MCF 10A (cell line): ENCODE measurements around the gene HSPH1. TPM values are rescaled to one million over a fixed set of nuclear protein-coding genes. Genes with fewer than 3 reads are reported as not detected.

Experiments used
- Bru-seq: library from RNA; stranded (reverse); fragments of 400-500 nt; gene quantifications from one replicate; lab custom pipeline; 2021; lab: Mats Ljungman, UMichigan
- BruChase-seq, 2 experiments: library from RNA; stranded (reverse); fragments of 400-500 nt; gene quantifications; one replicate each; lab custom pipeline; 2021; lab: Mats Ljungman, UMichigan
- BruUV-seq: library from RNA; stranded (reverse); fragments of 400-500 nt; replicated peaks from 2 replicates; lab custom pipeline; 2021; lab: Mats Ljungman, UMichigan
- CTCF ChIA-PET: fragments of 300-600 bp; sonication (Branson Sonifier 250); formaldehyde crosslinking; extraction: SDS; loops from one replicate; lab custom pipeline; 2021; ENCODE audit warnings: antibody characterized with exemption, inconsistent platforms; lab: Yijun Ruan, JAX
- POLR2A ChIA-PET: fragments of 300-600, 350-650 bp; sonication (Branson Sonifier 250); formaldehyde crosslinking; extraction: SDS; loops from one replicate; lab custom pipeline; 2020; ENCODE audit warnings: antibody characterized with exemption, inconsistent platforms; lab: Yijun Ruan, JAX
- DNase-seq: peaks from one replicate; pipeline ENCODE4 v3.0.0-alpha.2; 2018; ENCODE audit not compliant: unreplicated experiment
- H3K27ac Mint-ChIP-seq: one replicate; pipeline ENCODE4 v1.8.0; 2022; ENCODE audit warnings: mild to moderate bottlenecking, low read depth, mixed read lengths; ENCODE audit not compliant: unreplicated experiment
- H3K27me3 Mint-ChIP-seq: one replicate; pipeline ENCODE4 v1.8.0; 2022; ENCODE audit warnings: mixed read lengths; ENCODE audit not compliant: insufficient read depth, unreplicated experiment
- H3K36me3 Mint-ChIP-seq: one replicate; pipeline ENCODE4 v1.8.0; 2022; ENCODE audit warnings: mild to moderate bottlenecking, moderate library complexity, mixed read lengths; ENCODE audit not compliant: insufficient read depth, unreplicated experiment
- H3K4me1 Mint-ChIP-seq: one replicate; pipeline ENCODE4 v1.8.0; 2022; ENCODE audit warnings: mixed read lengths; ENCODE audit not compliant: insufficient read depth, unreplicated experiment
- H3K4me3 Mint-ChIP-seq: one replicate; pipeline ENCODE4 v1.8.0; 2022; ENCODE audit warnings: mild to moderate bottlenecking, moderate library complexity, mixed read lengths; ENCODE audit not compliant: unreplicated experiment
- H3K9me3 Mint-ChIP-seq: one replicate; pipeline ENCODE4 v1.8.0; 2022; ENCODE audit warnings: mixed read lengths; ENCODE audit not compliant: unreplicated experiment
- intact Hi-C: fragments of 100-400 bp; cut with micrococcal nuclease; formaldehyde crosslinking; loops from 2 replicates; pipeline ENCODE4 v1.14.1; 2022
- long read RNA-seq: library from polyadenylated mRNA; stranded (forward); transcript quantifications from one replicate; pipeline ENCODE4 v2.0.0, GENCODE V29; 2022
- total RNA-seq: library from RNA; stranded (reverse); gene quantifications from 2 replicates; pipeline ENCODE4 v1.2.3, GENCODE V29; 2022
- TF ChIP-seq, protein P1 (sequence below): fragments of 200-600 bp; IDR thresholded peaks from one replicate; pipeline ENCODE4 v1.8.0; 2022; ENCODE audit warnings: antibody characterized with exemption, mild to moderate bottlenecking; ENCODE audit not compliant: unreplicated experiment

Gene HSPH1
- total RNA-seq: 67.8 and 71.8 TPM in 2 replicates
- percentile 86 among the genes with signal in this experiment for Bru-seq, nascent RNA
- percentile 96 among the genes with signal in this experiment for BruChase-seq, experiment 1, labeled RNA remaining after a 6-hour chase
- BruChase-seq, experiment 2, labeled RNA remaining after a 2-hour chase: percentile 92 among the genes with signal in this experiment
- long read RNA-seq, full-length matches to known transcripts: 251 of 292 reads
- long read RNA-seq, partial matches to known transcripts: 11 of 292 reads
- long read RNA-seq, other reads (novel, unspliced or antisense): 30 of 292 reads

DNA sequence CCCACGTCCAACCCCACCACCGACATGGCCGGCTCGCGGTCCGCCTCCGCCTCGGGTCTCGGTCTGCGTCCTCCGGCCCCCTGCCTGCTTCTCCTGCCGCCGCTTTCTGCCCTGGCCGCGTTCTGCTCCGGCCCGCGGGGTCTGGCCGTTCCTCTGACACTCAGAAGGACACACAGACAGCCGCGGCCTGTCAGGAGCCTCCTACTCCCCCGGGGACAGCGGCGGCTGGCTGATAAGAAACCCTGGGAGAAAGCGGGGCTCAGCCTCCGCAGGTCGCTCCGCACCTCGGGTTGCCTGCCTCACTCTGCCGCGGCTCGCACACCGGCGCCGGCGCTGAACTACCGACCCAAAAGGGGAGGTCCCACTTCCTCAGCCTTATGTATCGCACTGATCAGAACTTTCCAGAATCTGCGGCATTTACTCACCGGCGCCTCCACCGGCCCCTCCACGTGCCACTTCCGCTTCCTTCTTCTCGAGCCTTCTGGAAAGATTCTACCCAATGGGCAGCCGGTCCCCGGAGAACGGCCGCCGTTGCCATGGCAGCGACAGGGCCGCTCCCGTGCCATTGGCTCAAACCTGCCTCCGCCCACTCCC, at the start of gene HSPH1:
Gene HSPH1 (minus strand): TSS at position 348 of the 594 bp plus-strand sequence. CDS start 322 bp downstream, at position 26.
- ChIA-PET CTCF (interaction anchor here (0.7 kb wide), 2 partner anchors 109 to 125 kb away, joined by 3 read pairs; no protein-coding TSS in a partner anchor), POLR2A (interaction anchor here (0.8 to 4.2 kb wide), 13 partner anchors 10 to 546 kb away, joined by 3 to 46 read pairs (median 6); partner anchors contain the start of gene B3GLCT)
- Mint-ChIP-seq H3K4me3 (peak within 1 kb of the TSS; percentile 97), H3K36me3 (peaks cover 27% of the 10 kb centered on the region), H3K9me3 (no peaks in the 10 kb centered on the region), H3K27ac (peak within 1 kb of the TSS; percentile 97), H3K27me3 (no peaks in the 10 kb centered on the region), H3K4me1 (peaks cover 32% of the 10 kb centered on the region)
- peak; percentile 98 for DNase-seq
- intact Hi-C loops: loop anchor here (1.0 to 2.0 kb wide), 2 partner anchors 39 to 115 kb away; no protein-coding TSS in a partner anchor
- TF ChIP-seq, protein P1, sequence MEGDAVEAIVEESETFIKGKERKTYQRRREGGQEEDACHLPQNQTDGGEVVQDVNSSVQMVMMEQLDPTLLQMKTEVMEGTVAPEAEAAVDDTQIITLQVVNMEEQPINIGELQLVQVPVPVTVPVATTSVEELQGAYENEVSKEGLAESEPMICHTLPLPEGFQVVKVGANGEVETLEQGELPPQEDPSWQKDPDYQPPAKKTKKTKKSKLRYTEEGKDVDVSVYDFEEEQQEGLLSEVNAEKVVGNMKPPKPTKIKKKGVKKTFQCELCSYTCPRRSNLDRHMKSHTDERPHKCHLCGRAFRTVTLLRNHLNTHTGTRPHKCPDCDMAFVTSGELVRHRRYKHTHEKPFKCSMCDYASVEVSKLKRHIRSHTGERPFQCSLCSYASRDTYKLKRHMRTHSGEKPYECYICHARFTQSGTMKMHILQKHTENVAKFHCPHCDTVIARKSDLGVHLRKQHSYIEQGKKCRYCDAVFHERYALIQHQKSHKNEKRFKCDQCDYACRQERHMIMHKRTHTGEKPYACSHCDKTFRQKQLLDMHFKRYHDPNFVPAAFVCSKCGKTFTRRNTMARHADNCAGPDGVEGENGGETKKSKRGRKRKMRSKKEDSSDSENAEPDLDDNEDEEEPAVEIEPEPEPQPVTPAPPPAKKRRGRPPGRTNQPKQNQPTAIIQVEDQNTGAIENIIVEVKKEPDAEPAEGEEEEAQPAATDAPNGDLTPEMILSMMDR: no peak
- BruUV-seq: no TSS peak

DNA sequence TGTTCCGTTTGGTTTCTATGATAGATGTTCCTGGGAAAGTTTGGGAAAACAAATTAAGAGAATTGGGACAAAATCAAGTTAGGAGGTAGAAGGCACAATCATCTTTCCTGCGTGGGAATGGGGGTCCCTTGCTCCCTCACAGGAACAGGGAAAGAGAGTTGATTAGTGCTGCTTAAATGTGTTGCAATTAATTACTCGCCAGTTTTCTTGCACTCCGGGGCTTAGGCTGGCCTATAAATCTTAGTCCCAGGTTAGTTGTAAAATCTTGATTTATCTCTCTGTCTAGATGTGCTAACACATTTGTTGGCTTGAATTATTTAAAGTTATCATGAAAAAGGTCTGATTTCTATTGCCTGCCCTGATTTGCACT, 48.1 kb upstream of the HSPH1 start:
- intact Hi-C loops: no loop called here
- TF ChIP-seq, protein P1: no peak
- no peaks in the 10 kb centered on the region for H3K27me3 Mint-ChIP-seq
- H3K4me3 Mint-ChIP-seq: no peak overlapping the region
- no TSS peak for BruUV-seq
- POLR2A ChIA-PET: no interaction called here
- DNase-seq: no peak
- H3K4me1 Mint-ChIP-seq: peaks cover 4% of the 10 kb centered on the region
- H3K36me3 Mint-ChIP-seq: no peaks in the 10 kb centered on the region
- no peaks in the 10 kb centered on the region for H3K9me3 Mint-ChIP-seq
- no peak overlapping the region for H3K27ac Mint-ChIP-seq
- CTCF ChIA-PET: interaction anchor here (1.4 to 2.3 kb wide), 2 partner anchors 9 to 214 kb away, joined by 4 to 6 read pairs; no protein-coding TSS in a partner anchor

DNA sequence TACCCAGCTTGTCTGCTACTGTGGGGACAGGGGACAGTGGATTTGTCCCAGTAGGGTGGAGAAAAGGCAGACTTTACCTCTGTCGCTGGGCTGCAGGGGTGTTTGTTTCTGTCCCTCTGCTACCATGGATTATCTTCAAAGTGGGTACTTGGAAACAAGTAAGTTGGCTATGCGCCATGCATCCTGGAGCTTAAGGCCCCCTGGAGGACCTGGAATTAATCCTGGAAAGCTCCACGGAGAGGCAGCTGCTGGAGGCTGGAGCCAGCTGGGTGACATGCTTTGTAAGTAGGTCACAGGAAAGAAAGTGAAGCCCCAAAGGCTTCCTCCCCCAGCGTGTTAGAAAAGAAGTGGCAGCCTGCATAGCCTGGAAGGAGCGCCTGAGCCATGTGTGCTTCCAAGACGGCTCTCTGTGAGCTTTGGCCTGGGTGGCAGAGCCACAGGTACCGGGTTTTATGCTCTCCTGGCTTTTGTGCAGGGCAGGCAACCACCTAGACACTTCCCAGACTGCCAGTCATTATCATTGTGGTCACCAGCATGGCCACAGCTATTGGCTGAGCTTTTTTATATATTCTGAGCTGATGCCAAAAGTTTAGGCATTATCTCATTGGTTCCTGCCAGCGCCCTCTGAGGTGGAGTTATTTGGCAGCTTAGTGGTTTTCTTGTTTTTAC, 47.6 kb upstream of the HSPH1 start:
- ChIA-PET CTCF (interaction anchor here (0.6 to 2.3 kb wide), 5 partner anchors 8 to 215 kb away, joined by 3 to 7 read pairs (median 4); partner anchors contain the start of gene B3GLCT), POLR2A (no interaction called here)
- intact Hi-C loops: no loop called here
- TF ChIP-seq, protein P1: no peak
- no TSS peak for BruUV-seq
- DNase-seq: no peak
- Mint-ChIP-seq H3K27ac (no peak overlapping the region), H3K27me3 (no peaks in the 10 kb centered on the region), H3K36me3 (no peaks in the 10 kb centered on the region), H3K9me3 (no peaks in the 10 kb centered on the region), H3K4me1 (peaks cover 9% of the 10 kb centered on the region), H3K4me3 (no peak overlapping the region)
